Glomerular visceral epithelial cell (primary cell): ENCODE data around the gene DBX1.
A peak's percentile ranks its signal among the peaks of the same experiment; 100 is the strongest.
"Not testable (repeated sequence)": the region's sequence is repeated elsewhere in the genome, so short reads cannot be mapped to it uniquely, and the experiment has no call there.

Source experiments
- DNase-seq: peaks from one replicate; pipeline ENCODE4 v3.0.0-alpha.2; 2016; ENCODE audit errors: extremely low spot score

DBX1 gene

DNA sequence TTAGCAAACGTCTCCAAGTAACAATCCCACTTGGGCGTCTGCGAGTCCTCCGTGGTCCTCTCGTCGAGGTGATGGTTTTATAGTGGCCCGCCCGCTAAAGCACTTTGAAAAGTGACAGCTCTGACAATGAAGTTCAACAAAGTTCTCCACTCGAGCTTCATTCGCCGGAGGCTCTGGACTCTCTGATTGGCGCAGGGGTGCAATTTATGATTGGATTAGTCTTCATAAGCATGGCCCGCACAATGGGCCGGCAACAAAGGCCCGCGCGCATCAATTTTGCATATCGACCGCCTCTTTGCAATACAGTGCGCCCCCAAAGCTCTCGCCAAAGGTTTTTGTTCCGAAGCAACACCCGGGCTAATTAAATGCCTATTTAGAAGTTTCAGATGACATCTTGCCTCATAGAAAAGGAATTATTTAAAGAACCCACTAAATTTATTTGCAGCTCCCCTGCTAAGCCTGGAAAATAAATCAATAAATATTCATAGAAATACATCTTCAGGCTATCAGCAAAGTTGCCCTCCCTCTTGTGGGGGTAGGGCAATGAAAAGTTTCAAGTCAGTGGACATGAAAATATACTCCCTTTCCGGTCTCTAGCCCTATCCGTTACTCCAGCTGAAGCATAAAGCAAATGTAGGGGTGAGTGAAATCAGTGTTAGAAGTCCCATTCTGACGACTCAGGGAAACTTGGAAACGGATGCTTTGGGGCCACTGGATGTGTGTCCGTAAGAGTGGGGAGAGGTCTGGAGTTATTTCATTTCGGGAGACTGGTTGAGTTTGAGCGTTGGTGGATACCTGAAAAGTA, at the start of gene DBX1:
TSS of gene DBX1 (minus strand) at position 51 of the 805 bp plus-strand sequence. CDS start 151 bp downstream, outside the sequence.
- DNase-seq: no peak

DNA sequence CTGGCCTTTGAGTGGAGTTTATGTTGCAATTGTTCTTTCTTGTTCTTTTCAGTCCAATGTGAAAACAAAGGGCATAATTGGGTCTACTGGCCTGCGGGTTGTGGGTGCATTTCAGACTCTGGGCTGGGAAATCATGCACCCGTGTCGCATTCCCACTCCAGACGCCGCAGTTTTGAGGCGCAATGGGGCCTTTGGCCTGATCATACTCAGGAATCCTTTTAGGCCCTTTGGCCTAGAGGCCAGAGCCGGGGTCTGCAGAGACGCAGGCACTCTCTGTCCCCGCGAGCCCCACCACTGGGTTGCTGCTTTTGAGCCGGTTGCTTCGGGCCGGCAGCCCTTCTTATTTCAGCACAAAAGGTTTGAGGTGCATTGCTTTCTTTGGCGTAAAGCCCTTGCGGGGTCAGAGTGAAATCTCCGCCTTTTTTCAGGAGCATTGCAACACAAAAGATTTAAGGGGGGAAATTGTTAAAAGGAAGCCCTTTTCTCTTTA, 48.4 kb upstream of the DBX1 start:
- DNase-seq: no peak

GRCh38 chr11:20207781-20208621, 47.7 kb upstream of the DBX1 start:
- no peak for DNase-seq

GRCh38 chr11:20205807-20206206, 45.5 kb upstream of the DBX1 start:
- no peak for DNase-seq

GRCh38 chr11:20204681-20205080, 44.4 kb upstream of the DBX1 start:
- DNase-seq: no peak

GRCh38 chr11:20203831-20204230, 43.6 kb upstream of the DBX1 start:
- DNase-seq: no peak

DNA sequence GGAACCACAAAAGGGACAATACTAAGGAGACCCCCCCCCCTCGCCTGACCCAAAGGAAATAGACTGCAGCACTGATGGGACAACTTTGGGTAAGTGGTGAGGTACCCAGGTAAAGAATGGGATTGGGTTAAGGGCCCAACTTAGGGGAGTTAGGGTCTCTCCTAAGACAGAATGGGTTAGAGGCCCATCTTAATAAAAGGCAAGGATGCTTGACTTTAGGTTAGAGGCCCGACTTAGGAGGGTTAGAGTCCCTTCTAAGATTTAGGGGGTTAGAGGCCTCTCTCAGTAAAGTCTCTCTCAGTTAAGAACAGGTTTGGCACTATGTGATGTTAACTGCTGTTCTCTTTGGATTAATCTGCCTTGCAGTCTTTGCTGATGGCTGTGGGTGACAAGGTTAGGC, 41.0 kb upstream of the DBX1 start:
- no peak for DNase-seq

DNA sequence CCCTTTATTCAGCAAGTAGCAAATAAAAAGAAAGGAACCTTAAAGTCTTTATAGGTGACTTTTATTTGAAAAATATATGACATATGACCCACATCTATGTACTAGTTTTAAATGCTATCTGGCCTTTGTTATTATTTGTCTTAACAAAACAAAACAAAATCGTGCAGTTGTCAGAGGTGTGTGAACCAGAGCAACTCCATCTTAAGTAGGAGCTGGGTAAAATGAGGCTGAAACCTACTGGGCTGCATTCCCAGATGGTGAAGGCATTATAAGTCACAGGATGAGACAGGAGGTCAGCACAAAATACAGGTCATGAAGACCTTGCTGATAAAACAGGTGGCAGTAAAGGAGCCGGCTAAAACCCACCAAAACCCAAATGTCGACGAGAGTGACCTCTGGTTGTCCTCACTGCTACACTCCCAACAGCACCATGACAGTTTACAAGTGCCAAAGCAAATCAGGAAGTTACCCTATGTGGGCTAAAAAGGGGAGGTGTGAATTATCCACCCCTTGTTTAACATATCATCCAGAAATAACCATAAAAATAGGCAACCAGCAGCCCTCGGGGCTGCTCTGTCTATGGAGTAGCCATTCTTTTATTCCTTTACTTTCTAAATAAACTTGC, 40.2 kb upstream of the DBX1 start:
- DNase-seq: not testable (repeated sequence)

DNA sequence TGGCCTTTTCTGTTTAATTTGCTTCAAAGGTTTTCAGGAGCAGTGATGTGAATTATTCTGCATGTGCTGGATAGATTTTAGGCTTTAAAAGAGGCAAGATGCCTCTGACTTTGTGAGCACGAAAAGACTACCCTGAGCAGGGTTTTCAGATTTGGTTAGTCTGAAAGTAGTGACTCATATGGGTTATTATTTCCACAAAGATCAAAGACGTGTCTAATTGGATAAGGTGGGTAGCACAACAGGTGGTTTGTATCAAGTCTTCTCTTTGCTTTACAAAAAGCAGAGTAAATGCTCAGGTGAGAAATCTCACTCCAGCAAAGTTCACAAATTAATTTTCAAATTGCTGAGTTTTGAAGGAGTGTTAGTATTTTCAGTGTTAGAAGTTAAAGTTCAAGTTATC, 37.6 kb upstream of the DBX1 start:
- no peak for DNase-seq

DNA sequence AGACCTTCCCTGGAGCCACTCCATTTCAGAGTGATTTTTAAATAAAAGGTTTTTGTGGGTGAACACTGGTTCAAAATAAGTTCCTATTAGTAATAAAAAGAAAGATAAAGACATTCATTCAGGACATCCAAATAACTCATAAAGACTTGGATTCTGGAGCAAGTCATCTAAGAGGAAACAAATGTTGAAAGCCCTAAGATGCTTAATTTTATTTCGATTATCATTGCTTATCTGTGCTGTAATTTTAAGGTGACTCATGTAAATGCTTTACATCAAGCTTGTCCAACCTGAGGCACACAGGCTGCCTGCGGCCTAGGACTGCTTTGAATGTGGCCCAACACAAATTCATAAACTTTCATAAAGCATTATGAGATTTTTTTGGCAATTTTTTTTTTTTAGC, 34.2 kb upstream of the DBX1 start:
- DNase-seq: no peak

GRCh38 chr11:20193307-20193706, 33.0 kb upstream of the DBX1 start:
- DNase-seq: no peak

DNA sequence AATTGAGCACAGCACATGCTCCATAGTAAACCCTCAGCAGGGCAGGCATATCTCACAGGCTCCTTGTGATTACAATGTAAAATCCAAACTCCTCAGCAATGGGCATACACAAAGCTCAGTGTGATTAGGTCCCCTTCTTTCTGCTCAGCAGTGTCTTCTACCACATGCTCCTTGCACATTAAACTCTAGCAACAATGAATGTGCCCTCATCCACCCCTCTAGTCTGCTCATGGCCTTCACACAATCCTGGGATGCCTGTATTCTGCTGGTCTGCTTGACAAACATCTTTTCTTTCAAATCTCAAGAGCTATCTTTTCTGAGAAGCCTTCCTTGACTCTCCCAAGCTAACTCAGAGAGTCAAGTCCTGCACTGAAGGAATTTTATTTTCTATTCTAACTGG, 32.4 kb upstream of the DBX1 start:
- DNase-seq: no peak

GRCh38 chr11:20192151-20192550, 31.9 kb upstream of the DBX1 start:
- no peak for DNase-seq

DNA sequence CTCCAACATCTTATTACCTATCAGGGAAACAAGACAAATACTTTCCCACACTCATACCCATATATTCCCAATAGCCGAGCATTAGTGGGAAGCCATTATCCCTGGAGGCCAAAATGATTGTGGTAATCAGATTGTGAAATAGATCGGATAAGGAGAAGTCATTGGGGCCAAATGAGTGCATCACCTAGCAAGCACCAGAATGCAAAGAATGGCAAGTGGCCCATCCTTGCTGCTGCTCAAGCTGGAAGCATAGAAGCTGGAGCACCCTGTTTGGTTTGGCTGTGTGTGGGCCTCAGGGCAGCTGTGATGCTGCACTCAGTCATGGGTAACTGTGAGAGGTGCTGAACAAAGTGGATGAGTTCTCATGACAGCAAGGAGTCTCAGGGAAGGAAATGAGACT, 18.7 kb upstream of the DBX1 start:
- DNase-seq: no peak

DNA sequence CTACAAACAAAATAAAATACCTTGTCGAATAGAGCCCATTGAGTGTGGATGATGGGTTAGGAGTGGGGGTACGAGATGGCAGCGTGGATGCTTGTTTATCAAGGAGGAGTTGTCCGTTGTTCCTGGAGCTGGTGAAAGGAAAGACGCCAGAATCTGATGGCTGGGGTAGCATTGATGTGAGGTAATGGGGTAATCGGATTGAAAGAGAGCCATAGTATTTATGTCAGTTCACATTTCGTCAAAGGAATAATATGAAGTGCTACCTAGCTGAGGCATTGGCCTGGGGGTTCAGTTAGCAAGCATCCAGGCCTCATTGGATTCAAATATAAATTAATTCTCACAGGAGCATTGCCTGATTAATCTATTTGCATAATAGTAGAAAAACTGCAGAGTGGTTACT, 16.9 kb upstream of the DBX1 start:
- DNase-seq: no peak

GRCh38 chr11:20172721-20173447, 12.6 kb upstream of the DBX1 start:
- no peak for DNase-seq

GRCh38 chr11:20163783-20164481, 3.7 kb upstream of the DBX1 start:
- DNase-seq: no peak

DNA sequence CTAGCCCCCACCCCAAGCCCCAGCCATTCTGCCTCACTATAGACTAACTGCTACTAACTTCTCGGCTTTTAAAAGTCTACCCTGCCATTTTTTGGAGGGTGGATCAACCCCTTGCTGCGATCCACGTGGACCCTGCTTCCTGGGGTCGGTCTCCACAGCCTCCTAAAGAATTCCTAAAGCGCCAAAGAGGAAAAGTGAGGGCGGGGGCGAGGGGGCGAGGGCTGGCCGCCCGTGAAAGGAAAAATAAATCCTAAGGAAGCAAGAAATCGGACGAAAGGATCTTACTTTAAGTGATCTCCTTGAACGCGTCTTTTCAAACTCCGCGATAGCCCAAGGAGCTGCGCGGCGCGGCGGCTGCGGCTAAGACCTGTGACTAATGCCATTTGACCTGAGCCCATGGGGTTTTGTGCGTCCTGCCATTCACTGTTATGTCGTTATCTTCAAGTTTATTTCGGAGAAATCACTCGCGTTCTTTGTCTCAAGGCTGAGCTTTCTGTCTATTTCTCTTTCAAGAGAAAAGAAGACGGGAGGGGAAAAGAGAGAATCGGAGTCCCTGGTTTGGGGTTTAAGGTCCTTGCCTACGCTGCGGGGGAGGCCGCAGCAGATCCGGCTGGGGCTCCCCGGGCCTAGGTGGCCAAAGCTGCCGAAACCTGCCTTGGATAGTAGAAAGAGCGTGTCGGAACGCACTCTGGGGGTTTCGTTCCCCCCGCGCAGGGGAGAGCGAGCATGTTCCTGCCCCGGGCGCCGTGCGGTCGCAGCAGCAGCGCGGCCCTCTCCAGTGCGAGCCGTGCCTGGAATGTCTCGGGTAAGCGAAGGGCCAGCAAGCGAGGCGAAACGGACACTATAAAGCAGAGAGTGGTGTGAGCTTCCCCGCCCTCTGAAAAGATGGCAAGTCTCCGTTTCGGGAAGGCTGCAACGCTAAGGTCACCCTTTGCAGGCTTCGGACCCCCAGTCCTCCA, 2.8 kb upstream of the DBX1 start:
- DNase-seq: peak; percentile 18

- no peak for DNase-seq
These were observed 1.9 kb upstream of the DBX1 start for GRCh38 chr11:20161923-20162744.
